ENCODE data around the gene ECHS1.

ECHS1 gene

GRCh38 chr10:133396035-133396624 is 23.0 kb upstream of the ECHS1 start:
- no peak overlapping the region for H2BK5ac ChIP-seq (ENCODE audit: low read depth, low read length, poor library complexity)
- no peak overlapping the region for H3K4me3 ChIP-seq (ENCODE audit: low read depth, low read length)
- H3K4me1 ChIP-seq (ENCODE audit: control insufficient read depth in 1 of 2, insufficient read depth in 2 of 2, low read length in 2 of 2): peaks cover 0 to 4% of the 10 kb centered on the region in 2 experiments
- no peak overlapping the region for H2BK120ac ChIP-seq (ENCODE audit: insufficient read depth, low read length, poor library complexity)
- no peak overlapping the region for H3K23ac ChIP-seq (ENCODE audit: low read length)
- no peak overlapping the region for H4K8ac ChIP-seq (ENCODE audit: low read depth, low read length)
- peaks cover 8% of the 10 kb centered on the region for H3K79me1 ChIP-seq (ENCODE audit: low read length)
- H3K27ac ChIP-seq (ENCODE audit: low read depth, low read length): no peak overlapping the region
- no peak overlapping the region for H3K4me2 ChIP-seq (ENCODE audit: low read length)
- DNase-seq: no peak
- H3K36me3 ChIP-seq (ENCODE audit: control insufficient read depth in 1 of 2, insufficient read depth in 2 of 2, low read length in 2 of 2): peaks cover 30 to 50% of the 10 kb centered on the region in 2 experiments
- no peak overlapping the region for H2AK5ac ChIP-seq (ENCODE audit: low read length)
- peaks cover 9% of the 10 kb centered on the region for H3K79me2 ChIP-seq (ENCODE audit: control insufficient read depth, insufficient read depth, low read length, poor library complexity)
- H3K9me3 ChIP-seq (ENCODE audit: insufficient read depth, low read depth, low read length): peaks cover 2% of the 10 kb centered on the region
- H2AFZ ChIP-seq (ENCODE audit: insufficient read depth, low read length, poor library complexity): no peak overlapping the region
- H3K27me3 ChIP-seq (ENCODE audit: insufficient read depth, low read length): no peaks in the 10 kb centered on the region
- no peak overlapping the region for H2BK12ac ChIP-seq (ENCODE audit: low read length)
- no peak overlapping the region for H3K18ac ChIP-seq (ENCODE audit: low read length)
- H4K91ac ChIP-seq (ENCODE audit: low read depth, low read length): no peak overlapping the region
- H3K9ac ChIP-seq (ENCODE audit: low read length): no peak overlapping the region
- WGBS (ENCODE audit: extremely low coverage, insufficient coverage, insufficient read length): no CpG with 5 or more reads among the region's 19 CpGs
- no peak overlapping the region for H4K12ac ChIP-seq (ENCODE audit: low read depth, low read length)
- H3K4ac ChIP-seq (ENCODE audit: low read depth, low read length): no peak overlapping the region
- H3K14ac ChIP-seq (ENCODE audit: low read length): no peak overlapping the region

DNA sequence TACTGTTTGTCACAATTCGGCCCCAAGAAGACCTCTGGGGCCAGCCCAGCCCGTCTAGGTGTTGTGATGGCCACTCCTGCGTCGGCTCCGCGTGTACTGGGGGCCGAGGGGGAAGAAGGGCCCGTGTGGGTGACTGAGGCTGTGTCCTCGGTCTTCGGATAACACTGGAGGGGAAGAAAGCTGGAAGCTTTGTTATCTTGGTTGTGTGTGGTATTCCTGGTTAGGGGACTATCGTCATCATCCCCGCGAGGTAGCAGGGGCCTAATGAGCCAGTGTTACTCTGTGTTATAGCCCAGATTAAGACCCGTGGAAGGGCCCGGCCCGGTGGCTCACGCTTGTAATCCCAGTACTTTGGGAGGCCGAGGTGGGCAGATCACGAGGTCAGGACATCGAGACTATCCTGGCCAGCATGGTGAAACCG is 21.7 kb upstream of the ECHS1 start:
- Histone ChIP-seq H4K8ac (ENCODE audit: low read depth, low read length) (peak overlapping the region; percentile 95), H4K12ac (ENCODE audit: low read depth, low read length) (peak overlapping the region; percentile 6), H3K4me3 (ENCODE audit: low read depth, low read length) (peak overlapping the region; percentile 100), H3K79me2 (ENCODE audit: control insufficient read depth, insufficient read depth, low read length, poor library complexity) (peaks cover 9% of the 10 kb centered on the region), H3K4me1 (ENCODE audit: control insufficient read depth in 1 of 2, insufficient read depth in 2 of 2, low read length in 2 of 2) (peaks cover 0 to 4% of the 10 kb centered on the region in 2 experiments), H3K4ac (ENCODE audit: low read depth, low read length) (peak overlapping the region; percentile 66), H4K91ac (ENCODE audit: low read depth, low read length) (peak overlapping the region; percentile 96), H3K36me3 (ENCODE audit: control insufficient read depth in 1 of 2, insufficient read depth in 2 of 2, low read length in 2 of 2) (peaks cover 24 to 40% of the 10 kb centered on the region in 2 experiments), H3K9me3 (ENCODE audit: insufficient read depth, low read depth, low read length) (peaks cover 2% of the 10 kb centered on the region), H2BK12ac (ENCODE audit: low read length) (no peak overlapping the region), H3K23ac (ENCODE audit: low read length) (no peak overlapping the region), H3K79me1 (ENCODE audit: low read length) (peaks cover 8% of the 10 kb centered on the region), H3K14ac (ENCODE audit: low read length) (peak overlapping the region; percentile 97), H2BK120ac (ENCODE audit: insufficient read depth, low read length, poor library complexity) (peak overlapping the region; percentile 13), H3K27ac (ENCODE audit: low read depth, low read length) (peak overlapping the region; percentile 88), H2BK5ac (ENCODE audit: low read depth, low read length, poor library complexity) (no peak overlapping the region), H3K27me3 (ENCODE audit: insufficient read depth, low read length) (no peaks in the 10 kb centered on the region), H3K4me2 (ENCODE audit: low read length) (peak overlapping the region; percentile 64), H2AK5ac (ENCODE audit: low read length) (peak overlapping the region; percentile 25), H2AFZ (ENCODE audit: insufficient read depth, low read length, poor library complexity) (peak overlapping the region; percentile 8), H3K9ac (ENCODE audit: low read length) (peak overlapping the region; percentile 99), H3K18ac (ENCODE audit: low read length) (peak overlapping the region; percentile 12)
- DNase-seq: no peak
- WGBS (ENCODE audit: extremely low coverage, insufficient coverage, insufficient read length): no CpG with 5 or more reads among the region's 21 CpGs

DNA sequence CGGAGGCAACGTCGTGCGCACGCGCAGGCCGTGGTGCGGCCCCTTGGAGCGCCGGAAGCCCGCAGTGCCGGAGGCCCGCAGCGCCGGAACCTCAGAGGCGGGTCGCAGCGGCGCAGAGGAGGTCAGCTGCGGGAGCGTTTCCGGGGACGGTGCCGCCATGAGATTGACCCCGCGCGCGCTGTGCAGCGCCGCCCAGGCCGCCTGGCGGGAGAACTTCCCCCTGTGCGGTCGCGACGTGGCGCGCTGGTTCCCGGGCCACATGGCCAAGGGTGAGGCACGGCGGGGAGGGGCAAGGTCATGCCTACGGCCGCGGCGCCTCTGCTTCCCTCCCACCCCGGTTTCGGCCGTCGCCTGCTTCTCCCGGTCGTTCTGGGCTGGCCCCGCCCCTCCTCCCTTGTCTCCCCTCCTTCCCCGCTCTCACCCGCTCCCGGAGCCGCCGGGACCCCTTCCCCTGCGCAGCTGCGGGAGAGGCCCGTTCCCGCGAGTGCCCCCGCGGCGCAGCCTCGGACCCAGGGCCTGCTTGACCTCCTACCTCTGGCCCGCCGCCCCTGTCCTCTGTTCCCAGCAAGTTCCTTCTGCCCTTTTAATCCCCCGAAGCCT is 21.0 kb upstream of the ECHS1 start, which contains the start of gene MTG1:
Gene MTG1, plus strand, starts transcription at position 94 of the 600 bp plus-strand sequence. Its CDS starts 64 bp downstream, at position 158.
- Histone ChIP-seq H3K9ac (ENCODE audit: low read length) (peak within 1 kb of the TSS; percentile 99), H3K23ac (ENCODE audit: low read length) (no peak within 1 kb of the TSS), H3K4me2 (ENCODE audit: low read length) (peak within 1 kb of the TSS; percentile 64), H2AK5ac (ENCODE audit: low read length) (peak within 1 kb of the TSS; percentile 67), H3K27ac (ENCODE audit: low read depth, low read length) (peak within 1 kb of the TSS; percentile 88), H3K9me3 (ENCODE audit: insufficient read depth, low read depth, low read length) (peaks cover 2% of the 10 kb centered on the region), H3K79me1 (ENCODE audit: low read length) (peaks cover 8% of the 10 kb centered on the region), H3K4me1 (ENCODE audit: control insufficient read depth in 1 of 2, insufficient read depth in 2 of 2, low read length in 2 of 2) (peaks cover 0 to 4% of the 10 kb centered on the region in 2 experiments), H3K4me3 (ENCODE audit: low read depth, low read length) (peak within 1 kb of the TSS; percentile 100), H2AFZ (ENCODE audit: insufficient read depth, low read length, poor library complexity) (peak within 1 kb of the TSS; percentile 94), H2BK12ac (ENCODE audit: low read length) (no peak within 1 kb of the TSS), H3K14ac (ENCODE audit: low read length) (peak within 1 kb of the TSS; percentile 97), H4K12ac (ENCODE audit: low read depth, low read length) (peak within 1 kb of the TSS; percentile 97), H4K8ac (ENCODE audit: low read depth, low read length) (peak within 1 kb of the TSS; percentile 95), H3K27me3 (ENCODE audit: insufficient read depth, low read length) (no peaks in the 10 kb centered on the region), H2BK5ac (ENCODE audit: low read depth, low read length, poor library complexity) (peak within 1 kb of the TSS; percentile 66), H3K79me2 (ENCODE audit: control insufficient read depth, insufficient read depth, low read length, poor library complexity) (peaks cover 9% of the 10 kb centered on the region), H3K36me3 (ENCODE audit: control insufficient read depth in 1 of 2, insufficient read depth in 2 of 2, low read length in 2 of 2) (peaks cover 20 to 34% of the 10 kb centered on the region in 2 experiments), H3K4ac (ENCODE audit: low read depth, low read length) (peak within 1 kb of the TSS; percentile 66), H3K18ac (ENCODE audit: low read length) (peak within 1 kb of the TSS; percentile 96), H2BK120ac (ENCODE audit: insufficient read depth, low read length, poor library complexity) (peak within 1 kb of the TSS; percentile 55), H4K91ac (ENCODE audit: low read depth, low read length) (peak within 1 kb of the TSS; percentile 96)
- peak; percentile 96 to 98 for DNase-seq
- no CpG with 5 or more reads among the region's 69 CpGs for WGBS (ENCODE audit: extremely low coverage, insufficient coverage, insufficient read length)

- Histone ChIP-seq H2BK120ac (ENCODE audit: insufficient read depth, low read length, poor library complexity) (no peak overlapping the region), H4K12ac (ENCODE audit: low read depth, low read length) (peak overlapping the region; percentile 83)
Observed at GRCh38 chr10:133393401-133394063, 20.4 kb upstream of the ECHS1 start.

More at GRCh38 chr10:133393401-133394063, 20.4 kb upstream of the ECHS1 start:
- peaks cover 13 to 28% of the 10 kb centered on the region in 2 experiments for H3K36me3 ChIP-seq (ENCODE audit: control insufficient read depth in 1 of 2, insufficient read depth in 2 of 2, low read length in 2 of 2)
- H2BK12ac ChIP-seq (ENCODE audit: low read length): no peak overlapping the region
- H3K27ac ChIP-seq (ENCODE audit: low read depth, low read length): no peak overlapping the region
- no peak overlapping the region for H3K14ac ChIP-seq (ENCODE audit: low read length)
- DNase-seq: peak in 1 of 2 donors; percentile 4
- H3K79me1 ChIP-seq (ENCODE audit: low read length): peaks cover 8% of the 10 kb centered on the region
- no CpG with 5 or more reads among the region's 27 CpGs for WGBS (ENCODE audit: extremely low coverage, insufficient coverage, insufficient read length)
- peaks cover 0 to 4% of the 10 kb centered on the region in 2 experiments for H3K4me1 ChIP-seq (ENCODE audit: control insufficient read depth in 1 of 2, insufficient read depth in 2 of 2, low read length in 2 of 2)
- no peak overlapping the region for H3K4ac ChIP-seq (ENCODE audit: low read depth, low read length)
- peak overlapping the region; percentile 64 for H3K4me2 ChIP-seq (ENCODE audit: low read length)
- no peak overlapping the region for H3K18ac ChIP-seq (ENCODE audit: low read length)
- peaks cover 2% of the 10 kb centered on the region for H3K9me3 ChIP-seq (ENCODE audit: insufficient read depth, low read depth, low read length)
- no peak overlapping the region for H2AK5ac ChIP-seq (ENCODE audit: low read length)
- peak overlapping the region; percentile 61 for H4K91ac ChIP-seq (ENCODE audit: low read depth, low read length)
- H3K9ac ChIP-seq (ENCODE audit: low read length): no peak overlapping the region
- no peak overlapping the region for H3K4me3 ChIP-seq (ENCODE audit: low read depth, low read length)
- H2BK5ac ChIP-seq (ENCODE audit: low read depth, low read length, poor library complexity): no peak overlapping the region
- peaks cover 9% of the 10 kb centered on the region for H3K79me2 ChIP-seq (ENCODE audit: control insufficient read depth, insufficient read depth, low read length, poor library complexity)
- H2AFZ ChIP-seq (ENCODE audit: insufficient read depth, low read length, poor library complexity): no peak overlapping the region
- H4K8ac ChIP-seq (ENCODE audit: low read depth, low read length): peak overlapping the region; percentile 89
- H3K23ac ChIP-seq (ENCODE audit: low read length): no peak overlapping the region
- no peaks in the 10 kb centered on the region for H3K27me3 ChIP-seq (ENCODE audit: insufficient read depth, low read length)

All from trophoblast cell (in vitro differentiated cells and primary cell).